ENCODE results near the gene FAM111A. TPM values are rescaled to one million over a fixed set of nuclear protein-coding genes. Genes with fewer than 3 reads are reported as not detected.

Gene FAM111A
- total and polyA plus RNA-seq, 2 donors (not counting 3 experiments of a cell fraction or from before 2014, with no cell fraction given) = 20.1 to 57.4 TPM

- Histone ChIP-seq H3K36me3 (ENCODE audit: control insufficient read depth in 2 of 2, extremely low read depth in 1 of 2, insufficient read depth in 2 of 2, low read length in 2 of 2) (no peaks in the 10 kb centered on the region), H3K4me3 (replicated peaks in 1 of 3; ENCODE audit: insufficient read depth in 1 of 3, low read depth in 1 of 3, low read length in 3 of 3) (no peak overlapping the region), H3K4me1 (ENCODE audit: control insufficient read depth, extremely low read depth, insufficient read depth, low read length) (no peaks in the 10 kb centered on the region), H3K4me2 (ENCODE audit: insufficient read depth, low read length) (no peak overlapping the region), H3K9ac (replicated peaks; ENCODE audit: extremely low read depth, insufficient read depth, low read length) (no peak overlapping the region), H3K9me3 (replicated peaks; ENCODE audit: control insufficient read depth, insufficient read depth, low read length) (no peaks in the 10 kb centered on the region), H3K79me2 (ENCODE audit: control insufficient read depth, insufficient read depth, low read length) (no peaks in the 10 kb centered on the region), H3K27me3 (ENCODE audit: control insufficient read depth in 2 of 2, insufficient read depth in 2 of 2, low read length in 2 of 2) (peaks cover 6 to 14% of the 10 kb centered on the region in 2 experiments), H2AFZ (ENCODE audit: low read depth, low read length) (no peak overlapping the region), H3K27ac (ENCODE audit: insufficient read depth, low read depth, low read length) (no peak overlapping the region), H4K20me1 (replicated peaks; ENCODE audit: control insufficient read depth, extremely low read depth, insufficient read depth, low read length) (no peaks in the 10 kb centered on the region), H3K9me1 (replicated peaks; ENCODE audit: control insufficient read depth, extremely low read depth, insufficient read depth, low read length) (no peaks in the 10 kb centered on the region)
- POLR2A ChIA-PET = no interaction called here
- no peak for DNase-seq (ENCODE audit: low read depth, low spot score)
- TF ChIP-seq FOS (IDR thresholded peaks at IDR 0.05; ENCODE audit: borderline replicate concordance, insufficient read depth, low read length) (no peak), POLR2A (IDR thresholded peaks at IDR 0.05; ENCODE audit: low read depth, low read length) (no peak), EZH2 (IDR thresholded peaks at IDR 0.05; ENCODE audit: borderline replicate concordance, low read depth, low read length, severe bottlenecking) (no peak), GATA2 (IDR thresholded peaks at IDR 0.05; ENCODE audit: insufficient read depth, insufficient read length, low read depth, low read length) (no peak), MAX (IDR thresholded peaks at IDR 0.05; ENCODE audit: insufficient read depth, insufficient read length) (no peak), CTCF (IDR thresholded peaks at IDR 0.05; ENCODE audit: extremely low read depth in 1 of 2, insufficient read depth in 1 of 2, low read depth in 1 of 2, low read length in 2 of 2) (no peak)
- no TSS peak for BruUV-seq (replicated peaks)
- CTCF ChIA-PET = interaction anchor here (1.5 to 6.4 kb wide), 3 partner anchors 13 to 36 kb away, joined by 4 to 74 read pairs (median 6); partner anchors contain the start of gene DTX4
- no peak for FAIRE-seq
- intact Hi-C loops (cut with micrococcal nuclease) (no loop called here), dilution Hi-C loops (cut with MboI; ENCODE audit: extremely low pct_ligation_motif_present, low sequenced_read_pairs) (no loop called here)
Measured at GRCh38 chr11:59183771-59184170, 41.1 kb downstream of the FAM111A start.

Measured in endothelial cell of umbilical vein (primary cell).